IMR-90 (cell line): ENCODE data around the gene PPIL4. TPM values are rescaled to one million over a fixed set of nuclear protein-coding genes. Genes with fewer than 3 reads are reported as not detected.

Experiments
- ATAC-seq: fragments of 200-7000 bp; cut with Tn5 transposase; 2 replicates; pipeline ENCODE4 v1.9.1; 2020; ENCODE audit warnings: low read depth, mild to moderate bottlenecking, moderate library complexity
- BruUV-seq: library from RNA; stranded (reverse); fragments of 400-500 nt; replicated peaks from 2 replicates; lab custom pipeline; 2021; lab: Mats Ljungman, UMichigan
- CTCF ChIA-PET: fragments of 300-600 bp; formaldehyde crosslinking; extraction: SDS; loops from one replicate; lab custom pipeline; 2021; ENCODE audit warnings: antibody characterized with exemption; lab: Yijun Ruan, JAX
- POLR2A ChIA-PET: fragments of 300-600 bp; sonication (Branson Sonifier 250); formaldehyde crosslinking; loops from one replicate; lab custom pipeline; 2022; ENCODE audit warnings: antibody characterized with exemption; ENCODE audit not compliant: unreplicated experiment; lab: Charles Lee
- DNase-seq: peaks from one replicate; pipeline ENCODE4 v3.0.0; 2013
- H2AFZ ChIP-seq: replicated peaks from 2 replicates; pipeline ENCODE3; 2013; ENCODE audit warnings: low read length, mild to moderate bottlenecking; ENCODE audit not compliant: poor library complexity
- H2AK5ac ChIP-seq: 2 replicates; pipeline ENCODE4 v1.6.1; 2013; ENCODE audit warnings: low read depth, low read length, inconsistent platforms
- H2AK9ac ChIP-seq: replicated peaks from 2 replicates; pipeline ENCODE3; 2013; ENCODE audit warnings: mild to moderate bottlenecking, low read depth, low read length, moderate library complexity; ENCODE audit not compliant: poor library complexity
- H2BK120ac ChIP-seq: 2 replicates; pipeline ENCODE4 v1.6.1; 2013; ENCODE audit warnings: low read depth, low read length, inconsistent platforms
- H2BK15ac ChIP-seq: 3 replicates; pipeline ENCODE4 v1.6.1; 2013; ENCODE audit warnings: low read depth, low read length, inconsistent platforms
- H2BK20ac ChIP-seq: 2 replicates; pipeline ENCODE4 v1.6.1; 2013; ENCODE audit warnings: low read depth, mild to moderate bottlenecking, inconsistent platforms, low read length, moderate library complexity
- H2BK5ac ChIP-seq: 2 replicates; pipeline ENCODE4 v1.6.1; 2013; ENCODE audit warnings: mild to moderate bottlenecking, low read depth, low read length, inconsistent platforms; ENCODE audit not compliant: poor library complexity, severe bottlenecking
- H3K14ac ChIP-seq: replicated peaks from 2 replicates; pipeline ENCODE4 v1.6.1; 2013; ENCODE audit warnings: low read depth, low read length, inconsistent platforms
- H3K18ac ChIP-seq: 2 replicates; pipeline ENCODE4 v1.6.1; 2013; ENCODE audit warnings: low read depth, low read length, control low read depth
- H3K23ac ChIP-seq: 2 replicates; pipeline ENCODE4 v1.6.1; 2013; ENCODE audit warnings: low read depth, low read length, inconsistent platforms
- H3K27ac ChIP-seq: 2 replicates; pipeline ENCODE4 v1.5.1; 2013; ENCODE audit warnings: mild to moderate bottlenecking, control low read depth, low read length; ENCODE audit not compliant: insufficient read depth
- H3K27me3 ChIP-seq: 2 replicates; pipeline ENCODE4 v1.6.1; 2013; ENCODE audit warnings: low read length; ENCODE audit not compliant: control insufficient read depth, insufficient read depth
- H3K36me3 ChIP-seq: 2 replicates; pipeline ENCODE4 v1.6.1; 2013; ENCODE audit warnings: low read length, mixed read lengths; ENCODE audit not compliant: control insufficient read depth, insufficient read depth
- H3K4ac ChIP-seq: 2 replicates; pipeline ENCODE4 v1.6.1; 2013; ENCODE audit warnings: low read depth, low read length, inconsistent platforms
- H3K4me1 ChIP-seq: 2 replicates; pipeline ENCODE4 v1.6.1; 2013; ENCODE audit warnings: low read length, mixed read lengths; ENCODE audit not compliant: control insufficient read depth, insufficient read depth
- H3K4me2 ChIP-seq: 2 replicates; pipeline ENCODE4 v1.6.1; 2013; ENCODE audit warnings: low read depth, mild to moderate bottlenecking, control low read depth, low read length, moderate library complexity
- H3K4me3 ChIP-seq: 2 replicates; pipeline ENCODE4 v1.5.1; 2013; ENCODE audit warnings: low read depth, mild to moderate bottlenecking, control low read depth, low read length, moderate library complexity; ENCODE audit not compliant: insufficient read depth
- H3K56ac ChIP-seq: 2 replicates; pipeline ENCODE4 v1.6.1; 2013; ENCODE audit warnings: low read length, inconsistent platforms; ENCODE audit not compliant: insufficient read depth; ENCODE audit errors: extremely low read depth
- H3K79me1 ChIP-seq, 2 experiments: 2 replicates each; pipeline ENCODE4 v1.6.1; 2013; ENCODE audit warnings: low read length in 2 of 2, inconsistent platforms in 1 of 2, low read depth in 1 of 2
- H3K9ac ChIP-seq: 2 replicates; pipeline ENCODE4 v1.6.1; 2013; ENCODE audit warnings: low read depth, low read length, control low read depth
- H3K9me1 ChIP-seq: 2 replicates; pipeline ENCODE4 v1.6.1; 2013; ENCODE audit warnings: low read length, inconsistent platforms; ENCODE audit not compliant: insufficient read depth
- H3K9me3 ChIP-seq: 2 replicates; pipeline ENCODE4 v1.6.1; 2013; ENCODE audit warnings: low read length; ENCODE audit not compliant: control insufficient read depth, insufficient read depth
- H4K20me1 ChIP-seq: 2 replicates; pipeline ENCODE4 v1.6.1; 2013; ENCODE audit warnings: low read length, inconsistent platforms; ENCODE audit not compliant: insufficient read depth
- H4K5ac ChIP-seq: 2 replicates; pipeline ENCODE4 v1.6.1; 2013; ENCODE audit warnings: mild to moderate bottlenecking, low read depth, low read length, control low read depth
- H4K8ac ChIP-seq, 2 experiments: 2 replicates each; pipeline ENCODE4 v1.6.1; 2013; ENCODE audit warnings: low read depth in 2 of 2, low read length in 2 of 2, control low read depth in 1 of 2, inconsistent platforms in 1 of 2
- H4K91ac ChIP-seq: 2 replicates; pipeline ENCODE4 v1.6.1; 2013; ENCODE audit warnings: low read depth, low read length, inconsistent platforms; ENCODE audit not compliant: insufficient read depth
- CEBPB ChIP-seq: IDR thresholded peaks from 2 replicates; pipeline ENCODE4 v1.6.1; 2012; ENCODE audit warnings: low read depth, low read length, improper control_type of control experiment
- CHD1 ChIP-seq: IDR thresholded peaks from 2 replicates; pipeline ENCODE4 v1.6.1; 2012; ENCODE audit warnings: low read depth, low read length, improper control_type of control experiment
- MXI1 ChIP-seq: IDR thresholded peaks from 2 replicates; pipeline ENCODE4 v1.6.1; 2012; ENCODE audit warnings: low read depth, mild to moderate bottlenecking, low read length, moderate library complexity, borderline replicate concordance
- RAD21 ChIP-seq: IDR thresholded peaks from 2 replicates; pipeline ENCODE4 v1.6.1; 2012; ENCODE audit warnings: low read length, improper control_type of control experiment
- WGBS, 2 experiments: methylation state at CpG; one replicate each; pipeline versions ENCODE4 v1.1.5 to v1.1.7; 2013; ENCODE audit warnings: missing lambda C conversion rate in 2 of 2; ENCODE audit not compliant: insufficient read length in 1 of 2; ENCODE audit errors: extremely low coverage in 2 of 2; 5-methylcytosine and 5-hydroxymethylcytosine counted together
- dilution Hi-C: fragments of 300-500 bp; cut with HindIII; formaldehyde crosslinking; loops from one replicate; pipeline ENCODE4 v1.14.3; 2018; ENCODE audit warnings: low sequenced_read_pairs; ENCODE audit not compliant: unreplicated experiment
- in situ Hi-C: fragments of 300-500 bp; cut with MboI; formaldehyde crosslinking; loops from 3 replicates; pipeline ENCODE4 v1.14.3; 2019; ENCODE audit warnings: low sequenced_read_pairs, inconsistent platforms, mixed read lengths
- intact Hi-C: fragments of 100-400 bp; cut with micrococcal nuclease; formaldehyde crosslinking; loops from 2 replicates; pipeline ENCODE4 v1.10.0; 2022
- polyA plus RNA-seq, 3 experiments: library from polyadenylated mRNA; depleted of rRNA; stranded (reverse); fragments of >200 nt; gene quantifications; 2 replicates each; pipeline ENCODE4 v1.2.3, GENCODE V29; 2012; ENCODE audit warnings: low replicate concordance in 1 of 3
- total RNA-seq: library from RNA; depleted of rRNA; stranded (reverse); fragments of >200 nt; gene quantifications from 2 replicates; pipeline ENCODE4 v1.2.3, GENCODE V29; 2012
- TF ChIP-seq, protein P1 (sequence below): conservative IDR thresholded peaks from 2 replicates; pipeline ENCODE4 v1.5.1; 2012; ENCODE audit warnings: mild to moderate bottlenecking, low read depth, low read length, improper control_type of control experiment

Gene PPIL4
- total and polyA plus RNA-seq, 2 of the 4 experiments (the other 2 are of a cell fraction): 10.6 to 13.3 TPM

DNA sequence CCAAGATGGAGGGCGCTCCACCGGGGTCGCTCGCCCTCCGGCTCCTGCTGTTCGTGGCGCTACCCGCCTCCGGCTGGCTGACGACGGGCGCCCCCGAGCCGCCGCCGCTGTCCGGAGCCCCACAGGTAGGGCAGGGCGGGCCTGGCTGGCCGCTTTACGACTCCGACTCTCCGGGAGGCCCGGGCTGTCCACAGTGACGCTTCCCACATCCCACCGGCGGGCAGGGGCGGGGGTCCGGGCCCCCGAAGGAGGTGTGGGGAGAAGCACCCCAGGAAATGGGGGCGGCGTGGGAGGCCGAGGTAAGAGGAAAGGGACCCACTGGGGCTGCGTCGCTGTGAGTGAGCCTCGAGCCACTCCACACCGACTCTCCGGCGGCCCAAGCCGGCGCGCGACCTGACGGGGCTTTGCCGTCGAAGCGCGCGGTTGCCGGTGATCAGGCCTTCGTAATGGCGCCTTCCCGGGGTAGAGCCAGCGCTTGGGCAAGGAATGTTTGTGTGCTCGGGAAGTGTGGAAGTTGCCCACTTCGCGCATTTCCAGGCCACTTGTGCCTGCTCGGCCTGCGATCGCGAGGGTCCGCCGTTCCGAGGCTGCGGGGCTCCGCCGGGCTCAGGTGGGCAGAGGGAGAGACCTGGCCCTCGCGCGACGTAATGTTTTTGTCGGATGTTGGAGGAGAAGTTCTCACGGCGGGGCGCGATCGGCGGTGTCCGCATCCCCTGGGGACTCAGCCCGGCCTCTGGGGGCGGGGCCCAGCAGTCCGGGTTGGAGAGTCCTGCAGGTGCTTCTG lies 20.8 kb upstream of the PPIL4 start:
- ChIA-PET CTCF (interaction anchor here (1.2 kb wide), 1 partner anchor 13 kb away, joined by 4 read pairs; no protein-coding TSS in a partner anchor), POLR2A (interaction anchor here (0.6 kb wide), 1 partner anchor 181 kb away, joined by 4 read pairs; no protein-coding TSS in a partner anchor)
- peak overlapping the region; percentile 34 for H3K23ac ChIP-seq
- H3K27ac ChIP-seq: peak overlapping the region; percentile 62
- H3K56ac ChIP-seq: peak overlapping the region; percentile 3; the same call in 1 of the 2 replicates
- peak overlapping the region; percentile 78 for H3K9ac ChIP-seq
- no peak overlapping the region for H2BK15ac ChIP-seq
- H3K18ac ChIP-seq: no peak overlapping the region; the same call in 1 of the 2 replicates
- H4K5ac ChIP-seq: no peak overlapping the region; the same call in 1 of the 2 replicates
- H4K91ac ChIP-seq: no peak overlapping the region
- H3K9me3 ChIP-seq: no peaks in the 10 kb centered on the region
- WGBS, 2 experiments: 1% methylated on average over 15 of the region's 81 CpGs; no CpG with 5 or more reads in 1 of the 2 experiments
- H4K20me1 ChIP-seq: peaks cover 9% of the 10 kb centered on the region; the same call in 1 of the 2 replicates
- peak overlapping the region; percentile 96 for H2AFZ ChIP-seq
- H3K4me2 ChIP-seq: peak overlapping the region; percentile 92
- peak overlapping the region; percentile 39 for H2BK5ac ChIP-seq
- H4K8ac ChIP-seq: no peak overlapping the region
- H3K79me1 ChIP-seq: peaks cover 16 to 36% of the 10 kb centered on the region in 2 experiments
- no peaks in the 10 kb centered on the region for H3K27me3 ChIP-seq
- DNase-seq (peak; percentile 15), ATAC-seq (peak; percentile 46)
- H3K4me1 ChIP-seq: peaks cover 3% of the 10 kb centered on the region
- TF ChIP-seq MXI1 (peak; percentile 14; the same call in 1 of the 2 replicates), CHD1 (no peak), RAD21 (no peak), CEBPB (no peak)
- TF ChIP-seq, protein P1, sequence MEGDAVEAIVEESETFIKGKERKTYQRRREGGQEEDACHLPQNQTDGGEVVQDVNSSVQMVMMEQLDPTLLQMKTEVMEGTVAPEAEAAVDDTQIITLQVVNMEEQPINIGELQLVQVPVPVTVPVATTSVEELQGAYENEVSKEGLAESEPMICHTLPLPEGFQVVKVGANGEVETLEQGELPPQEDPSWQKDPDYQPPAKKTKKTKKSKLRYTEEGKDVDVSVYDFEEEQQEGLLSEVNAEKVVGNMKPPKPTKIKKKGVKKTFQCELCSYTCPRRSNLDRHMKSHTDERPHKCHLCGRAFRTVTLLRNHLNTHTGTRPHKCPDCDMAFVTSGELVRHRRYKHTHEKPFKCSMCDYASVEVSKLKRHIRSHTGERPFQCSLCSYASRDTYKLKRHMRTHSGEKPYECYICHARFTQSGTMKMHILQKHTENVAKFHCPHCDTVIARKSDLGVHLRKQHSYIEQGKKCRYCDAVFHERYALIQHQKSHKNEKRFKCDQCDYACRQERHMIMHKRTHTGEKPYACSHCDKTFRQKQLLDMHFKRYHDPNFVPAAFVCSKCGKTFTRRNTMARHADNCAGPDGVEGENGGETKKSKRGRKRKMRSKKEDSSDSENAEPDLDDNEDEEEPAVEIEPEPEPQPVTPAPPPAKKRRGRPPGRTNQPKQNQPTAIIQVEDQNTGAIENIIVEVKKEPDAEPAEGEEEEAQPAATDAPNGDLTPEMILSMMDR: no peak
- peak overlapping the region; percentile 43 for H3K14ac ChIP-seq
- H3K4me3 ChIP-seq: peak overlapping the region; percentile 97
- H2BK120ac ChIP-seq: no peak overlapping the region
- in situ Hi-C loops (no loop called here), intact Hi-C loops (no loop called here), dilution Hi-C loops (no loop called here)
- H3K4ac ChIP-seq: peak overlapping the region; percentile 24; the same call in 1 of the 2 replicates
- no peak overlapping the region; the same call in 1 of the 2 replicates for H2AK5ac ChIP-seq
- BruUV-seq: no TSS peak
- no peak overlapping the region for H2BK20ac ChIP-seq
- peaks cover 3% of the 10 kb centered on the region for H3K9me1 ChIP-seq
- H2AK9ac ChIP-seq: peak overlapping the region; percentile 94
- no peaks in the 10 kb centered on the region for H3K36me3 ChIP-seq
